ENCODE results near the gene ZNF524. TPM values are rescaled to one million over a fixed set of nuclear protein-coding genes. Genes with fewer than 3 reads are reported as not detected.

The ZNF524 gene
- polyA plus RNA-seq, 2 of the 4 experiments (the other 2 are of a cell fraction), result 6.4 to 9.7 TPM

DNA sequence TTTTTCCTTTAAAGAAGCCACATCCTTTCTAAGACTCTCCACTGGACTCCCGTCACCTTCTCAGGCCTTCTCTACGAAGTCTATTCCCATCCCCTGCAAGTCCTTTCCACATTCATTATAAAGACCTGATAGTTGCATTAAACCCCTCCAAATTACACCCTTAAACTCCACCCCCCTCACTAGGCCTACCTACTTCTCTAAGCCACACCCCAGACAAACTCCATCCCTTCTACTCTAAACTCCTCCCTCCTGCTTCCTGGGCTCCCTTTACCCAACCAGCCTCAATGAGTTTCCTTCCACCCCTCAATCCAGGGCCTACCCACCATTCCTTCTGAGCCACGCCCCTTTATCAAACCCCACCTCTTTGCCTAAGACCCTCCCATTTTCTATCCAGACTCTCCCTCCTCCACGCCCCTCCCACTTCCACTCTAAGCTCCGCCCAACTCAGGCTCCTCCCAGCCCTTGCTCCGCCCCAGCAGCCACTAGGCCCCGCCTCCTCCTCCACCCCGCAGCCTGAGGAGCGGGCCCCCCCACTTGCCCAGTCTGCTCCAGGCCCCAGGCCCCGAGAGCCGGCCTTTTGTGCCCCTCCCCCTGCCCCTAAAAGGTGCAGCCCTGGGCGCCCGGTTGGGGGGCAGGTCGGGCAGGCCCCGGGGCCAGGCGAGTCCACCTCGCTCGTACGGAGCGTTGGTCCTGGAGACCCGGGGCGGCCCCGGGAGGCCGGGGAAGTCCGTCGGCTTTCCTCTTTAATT lies 1.2 kb upstream of the ZNF524 start:
- ChIA-PET POLR2A (interaction anchor here (0.5 to 2.7 kb wide), 34 partner anchors 9 to 457 kb away, joined by 3 to 44 read pairs (median 5); partner anchors contain the start of genes HSPBP1, ISOC2, KMT5C and NAT14), CTCF (interaction anchor here (0.6 to 16.7 kb wide), 14 partner anchors 8 to 466 kb away, joined by 3 to 348 read pairs (median 3); partner anchors contain the start of gene ZNF784)
- WGBS (ENCODE audit: missing lambda C conversion rate), result 7% methylated on average over 19 of the region's 26 CpGs

DNA sequence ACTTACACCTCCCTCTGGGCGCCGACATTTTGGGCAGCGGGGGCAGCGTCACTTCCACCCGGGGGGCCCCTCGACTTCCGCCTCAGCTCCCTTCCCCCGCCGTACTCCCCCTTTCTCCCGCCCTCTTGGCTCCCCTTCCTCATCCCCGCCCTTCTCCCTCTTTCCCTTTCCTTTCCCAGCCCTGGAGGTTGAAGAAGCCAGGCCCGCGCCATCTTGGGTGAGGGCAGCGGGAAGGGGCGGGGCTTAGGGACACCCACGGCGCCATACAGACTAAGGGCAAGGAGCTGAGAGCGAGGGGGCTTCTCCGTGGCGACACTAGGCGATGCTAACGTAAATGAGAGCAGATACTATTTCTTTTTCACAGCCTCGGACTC lies 633 bp upstream of the ZNF524 start, which contains the start of gene FIZ1:
TSS of gene FIZ1 (minus strand) at position 50 of the 374 bp plus-strand sequence. CDS start 1,652 bp downstream, outside the sequence.
- TF ChIP-seq EHMT2 (IDR thresholded peaks at IDR 0.05; ENCODE audit: low read depth) (no peak), BCL3 (IDR thresholded peaks at IDR 0.05) (0 out of 3 replicates have a peak, but pooled peaks have one; percentile 52), NPAS2 (CRISPR knock-in tag; IDR thresholded peaks at IDR 0.05; ENCODE audit: borderline replicate concordance) (no peak), HDAC2 (IDR thresholded peaks at IDR 0.05) (no peak), MAZ (IDR thresholded peaks at IDR 0.05; ENCODE audit: borderline replicate concordance, low read depth, low read length) (no peak; the same call in none of the 2 replicates), RAD21 (conservative IDR thresholded peaks at IDR 0.05 in 1 of 2, IDR thresholded peaks at IDR 0.05 in 1 of 2) (no peak), JUN (IDR thresholded peaks at IDR 0.05) (peak; percentile 54 to 88; a peak in 3 of 5 replicates)
- TF ChIP-seq, protein P1, sequence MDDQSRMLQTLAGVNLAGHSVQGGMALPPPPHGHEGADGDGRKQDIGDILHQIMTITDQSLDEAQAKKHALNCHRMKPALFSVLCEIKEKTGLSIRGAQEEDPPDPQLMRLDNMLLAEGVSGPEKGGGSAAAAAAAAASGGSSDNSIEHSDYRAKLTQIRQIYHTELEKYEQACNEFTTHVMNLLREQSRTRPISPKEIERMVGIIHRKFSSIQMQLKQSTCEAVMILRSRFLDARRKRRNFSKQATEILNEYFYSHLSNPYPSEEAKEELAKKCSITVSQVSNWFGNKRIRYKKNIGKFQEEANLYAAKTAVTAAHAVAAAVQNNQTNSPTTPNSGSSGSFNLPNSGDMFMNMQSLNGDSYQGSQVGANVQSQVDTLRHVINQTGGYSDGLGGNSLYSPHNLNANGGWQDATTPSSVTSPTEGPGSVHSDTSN (IDR thresholded peaks at IDR 0.05), result no peak
- 2% methylated on average over 20 of the region's 23 CpGs for WGBS (ENCODE audit: missing lambda C conversion rate)
- POLR2A ChIA-PET, result interaction anchor here (0.5 to 2.7 kb wide), 36 partner anchors 9 to 458 kb away, joined by 3 to 44 read pairs (median 5); partner anchors contain the start of genes HSPBP1, ISOC2, KMT5C and NAT14
- Histone ChIP-seq H3K4me3 (peak within 1 kb of the TSS; percentile 69), H3K4me2 (peak within 1 kb of the TSS; percentile 81), H3K4me1 (peaks cover 20% of the 10 kb centered on the region), H3K9me3 (no peaks in the 10 kb centered on the region), H3K27ac (peak within 1 kb of the TSS; percentile 95 to 96)
- ATAC-seq (peak; percentile 78 to 91), DNase-seq (ENCODE audit: low read depth in 1 of 2, low spot score in 1 of 2) (peak; percentile 90 to 99), FAIRE-seq (peak; percentile 49)
- CTCF ChIA-PET, result interaction anchor here (0.6 to 16.7 kb wide), 12 partner anchors 9 to 466 kb away, joined by 3 to 348 read pairs (median 3); no protein-coding TSS in a partner anchor

More for the DNA sequence above, 1.2 kb upstream of the ZNF524 start:
- Histone ChIP-seq H3K4me3 (peak overlapping the region; percentile 69), H3K4me1 (peaks cover 15% of the 10 kb centered on the region), H3K9me3 (no peaks in the 10 kb centered on the region), H3K4me2 (peak overlapping the region; percentile 43), H3K27ac (peak overlapping the region; percentile 95 to 96)
- TF ChIP-seq RCOR1 (IDR thresholded peaks at IDR 0.05; ENCODE audit: low read depth, low read length) (no peak), RAD21 (conservative IDR thresholded peaks at IDR 0.05 in 1 of 2, IDR thresholded peaks at IDR 0.05 in 1 of 2) (peak; percentile 1 to 41; a peak in 2 of 5 replicates), SMC3 (IDR thresholded peaks at IDR 0.05) (peak; percentile 41; the same call in 1 of the 3 replicates), NPAS2 (CRISPR knock-in tag; IDR thresholded peaks at IDR 0.05; ENCODE audit: borderline replicate concordance) (no peak), JUN (IDR thresholded peaks at IDR 0.05) (peak in 1 of 2 experiments; percentile 90; a peak in 2 of 5 replicates), CHD2 (IDR thresholded peaks at IDR 0.05; ENCODE audit: low read length, partially characterized antibody) (no peak), RARB (CRISPR knock-in tag; IDR thresholded peaks at IDR 0.05) (no peak), FOSB (CRISPR knock-in tag; IDR thresholded peaks at IDR 0.05) (no peak), HOXA7 (CRISPR knock-in tag; IDR thresholded peaks at IDR 0.05) (0 out of 2 replicates have a peak, but pooled peaks have one; percentile 7), TP53 (CRISPR knock-in tag; IDR thresholded peaks at IDR 0.05) (0 out of 2 replicates have a peak, but pooled peaks have one; percentile 39), KDM5A (IDR thresholded peaks at IDR 0.05) (peak; percentile 74), MAZ (IDR thresholded peaks at IDR 0.05; ENCODE audit: borderline replicate concordance, low read depth, low read length) (0 out of 2 replicates have a peak, but pooled peaks have one; percentile 69), HOXB5 (CRISPR knock-in tag; IDR thresholded peaks at IDR 0.05) (peak; percentile 75), CHD4 (IDR thresholded peaks at IDR 0.05; ENCODE audit: borderline replicate concordance) (no peak), FOSL2 (IDR thresholded peaks at IDR 0.05) (no peak), FOSL2 (CRISPR knock-in tag; IDR thresholded peaks at IDR 0.05) (peak; percentile 10; the same call in 1 of the 2 replicates), PHF8 (IDR thresholded peaks at IDR 0.05; ENCODE audit: borderline replicate concordance, low read depth) (peak; percentile 82; the same call in 1 of the 2 replicates), MAX (IDR thresholded peaks at IDR 0.05) (peak; percentile 8; the same call in 1 of the 2 replicates)
- TF ChIP-seq, protein P2, sequence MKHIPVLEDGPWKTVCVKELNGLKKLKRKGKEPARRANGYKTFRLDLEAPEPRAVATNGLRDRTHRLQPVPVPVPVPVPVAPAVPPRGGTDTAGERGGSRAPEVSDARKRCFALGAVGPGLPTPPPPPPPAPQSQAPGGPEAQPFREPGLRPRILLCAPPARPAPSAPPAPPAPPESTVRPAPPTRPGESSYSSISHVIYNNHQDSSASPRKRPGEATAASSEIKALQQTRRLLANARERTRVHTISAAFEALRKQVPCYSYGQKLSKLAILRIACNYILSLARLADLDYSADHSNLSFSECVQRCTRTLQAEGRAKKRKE (CRISPR knock-in tag; IDR thresholded peaks at IDR 0.05; ENCODE audit: low read depth), result 0 out of 2 replicates have a peak, but pooled peaks have one; percentile 21
- TF ChIP-seq, protein P1 (IDR thresholded peaks at IDR 0.05), result 0 out of 2 replicates have a peak, but pooled peaks have one; percentile 34
- FAIRE-seq (no peak), DNase-seq (ENCODE audit: low read depth in 1 of 2, low spot score in 1 of 2) (peak; percentile 91 to 99), ATAC-seq (peak; percentile 55 to 78)

Data from A549 (cell line).